22Rv1 (cell line): ENCODE data around the gene GRM8.

Experiments used
- H3K27ac ChIP-seq: fragments of 450-650 bp; 2 replicates; pipeline ENCODE4 v1.5.1; 2017
- ZFX ChIP-seq: fragments of 450-650 bp; IDR thresholded peaks from 2 replicates; pipeline ENCODE4 v1.6.1; 2017; ENCODE audit warnings: antibody characterized with exemption, borderline replicate concordance
- TF ChIP-seq, protein P1 (sequence below): fragments of 450-650 bp; IDR thresholded peaks from 2 replicates; pipeline ENCODE4 v1.5.1; 2017; ENCODE audit warnings: mild to moderate bottlenecking

Gene GRM8

DNA sequence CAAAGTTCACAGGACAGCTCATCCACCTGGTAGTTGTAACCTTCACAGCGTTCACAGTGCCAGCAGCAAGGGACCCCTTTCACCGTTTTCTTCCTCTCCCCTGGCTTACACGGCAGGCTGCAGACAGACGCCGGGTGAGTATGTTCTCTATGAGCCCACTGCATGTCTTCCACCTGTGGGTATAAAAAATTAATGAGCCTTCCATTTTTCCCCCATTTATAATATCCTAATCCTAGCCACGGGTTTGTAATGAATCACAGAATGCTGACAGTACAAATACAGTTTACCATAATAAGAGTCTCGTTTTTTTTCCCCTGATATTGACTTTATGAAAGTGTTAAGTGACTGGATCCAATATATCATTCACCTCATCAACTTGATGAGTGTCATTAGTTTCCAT is 719.0 kb downstream of the GRM8 start:
- no peak overlapping the region for H3K27ac ChIP-seq
- no peak for TF ChIP-seq ZFX
- TF ChIP-seq, protein P1, sequence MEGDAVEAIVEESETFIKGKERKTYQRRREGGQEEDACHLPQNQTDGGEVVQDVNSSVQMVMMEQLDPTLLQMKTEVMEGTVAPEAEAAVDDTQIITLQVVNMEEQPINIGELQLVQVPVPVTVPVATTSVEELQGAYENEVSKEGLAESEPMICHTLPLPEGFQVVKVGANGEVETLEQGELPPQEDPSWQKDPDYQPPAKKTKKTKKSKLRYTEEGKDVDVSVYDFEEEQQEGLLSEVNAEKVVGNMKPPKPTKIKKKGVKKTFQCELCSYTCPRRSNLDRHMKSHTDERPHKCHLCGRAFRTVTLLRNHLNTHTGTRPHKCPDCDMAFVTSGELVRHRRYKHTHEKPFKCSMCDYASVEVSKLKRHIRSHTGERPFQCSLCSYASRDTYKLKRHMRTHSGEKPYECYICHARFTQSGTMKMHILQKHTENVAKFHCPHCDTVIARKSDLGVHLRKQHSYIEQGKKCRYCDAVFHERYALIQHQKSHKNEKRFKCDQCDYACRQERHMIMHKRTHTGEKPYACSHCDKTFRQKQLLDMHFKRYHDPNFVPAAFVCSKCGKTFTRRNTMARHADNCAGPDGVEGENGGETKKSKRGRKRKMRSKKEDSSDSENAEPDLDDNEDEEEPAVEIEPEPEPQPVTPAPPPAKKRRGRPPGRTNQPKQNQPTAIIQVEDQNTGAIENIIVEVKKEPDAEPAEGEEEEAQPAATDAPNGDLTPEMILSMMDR, result no peak

DNA sequence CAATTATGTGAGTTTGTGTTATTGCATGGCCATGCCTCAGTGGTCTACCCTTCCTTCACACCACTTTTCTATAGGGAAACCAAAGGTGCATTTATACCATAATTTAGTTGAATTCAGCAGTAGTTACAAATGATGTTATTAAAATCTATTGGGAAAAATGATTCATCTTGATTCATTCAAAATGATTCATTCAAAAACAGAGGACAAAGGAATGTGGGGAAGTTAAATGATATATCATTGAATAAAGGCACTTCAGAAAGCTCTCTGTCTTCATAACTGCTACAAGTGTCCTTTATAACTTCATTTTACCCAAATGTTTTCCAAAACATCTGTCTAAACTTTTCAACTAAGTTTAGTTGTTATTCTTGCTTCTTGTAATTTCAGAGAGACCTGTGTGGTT is 722.9 kb downstream of the GRM8 start:
- TF ChIP-seq, protein P1, result no peak
- TF ChIP-seq ZFX, result no peak
- no peak overlapping the region for H3K27ac ChIP-seq

DNA sequence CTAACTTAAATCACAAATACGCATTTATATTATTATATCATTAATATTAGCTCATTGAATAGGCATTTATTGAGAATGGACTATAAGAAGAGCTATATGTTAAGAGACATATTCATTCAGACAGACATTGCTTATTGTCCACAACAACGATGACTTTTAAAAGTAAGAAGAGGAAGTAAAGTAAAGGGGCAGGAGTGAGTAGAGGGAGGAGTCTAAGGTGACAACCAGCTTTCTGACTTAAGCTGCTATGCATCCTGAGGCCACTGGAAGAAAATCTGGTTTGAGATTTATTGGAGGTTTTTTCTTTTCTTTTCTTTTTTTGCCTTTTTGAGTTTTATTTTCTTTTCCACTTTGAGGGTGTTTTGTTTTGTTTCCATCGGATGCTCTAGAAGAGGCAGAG is 723.5 kb downstream of the GRM8 start:
- TF ChIP-seq, protein P1, result no peak
- no peak for TF ChIP-seq ZFX

DNA sequence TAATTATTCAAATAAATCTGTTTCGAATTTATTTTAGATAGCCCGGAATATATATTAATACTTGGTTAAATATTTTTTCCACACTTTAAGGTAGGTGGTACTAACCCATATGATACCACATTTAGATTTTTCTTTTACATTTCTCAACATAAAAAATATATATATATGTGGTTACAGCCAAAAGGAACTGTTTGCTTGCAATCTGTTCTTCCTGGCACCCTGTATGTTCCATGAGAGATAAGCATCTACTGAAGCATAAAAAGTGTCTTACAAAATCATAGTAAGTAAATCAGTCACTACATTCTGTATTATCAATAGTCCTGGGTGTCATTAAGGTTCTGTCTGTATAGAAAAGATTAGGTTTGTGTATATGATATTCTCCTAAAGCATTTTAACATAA is 726.8 kb downstream of the GRM8 start:
- TF ChIP-seq ZFX, result no peak
- TF ChIP-seq, protein P1, result no peak
- H3K27ac ChIP-seq, result no peak overlapping the region

More for the DNA sequence above, 723.5 kb downstream of the GRM8 start:
- H3K27ac ChIP-seq, result no peak overlapping the region

DNA sequence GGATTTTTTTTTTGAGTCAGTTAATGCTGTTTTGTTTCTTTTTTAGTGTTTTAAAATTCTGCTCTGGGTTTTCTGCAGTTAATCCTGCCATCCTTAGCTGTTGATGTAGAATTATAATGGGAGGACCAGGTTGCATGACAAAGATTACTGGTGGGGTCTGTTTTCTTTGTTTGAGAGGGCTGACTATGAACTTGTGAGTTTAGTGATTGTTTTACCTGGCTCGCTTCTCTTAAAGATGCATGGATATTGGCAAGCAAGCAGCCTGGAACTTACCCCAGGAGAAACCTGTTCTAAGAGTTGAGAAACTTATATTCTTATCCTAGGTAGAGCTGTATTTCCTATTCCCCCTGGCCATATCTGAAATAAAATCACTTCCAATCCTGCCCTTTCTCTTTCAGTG is 727.8 kb downstream of the GRM8 start:
- TF ChIP-seq ZFX, result no peak
- TF ChIP-seq, protein P1, result no peak
- no peak overlapping the region for H3K27ac ChIP-seq

DNA sequence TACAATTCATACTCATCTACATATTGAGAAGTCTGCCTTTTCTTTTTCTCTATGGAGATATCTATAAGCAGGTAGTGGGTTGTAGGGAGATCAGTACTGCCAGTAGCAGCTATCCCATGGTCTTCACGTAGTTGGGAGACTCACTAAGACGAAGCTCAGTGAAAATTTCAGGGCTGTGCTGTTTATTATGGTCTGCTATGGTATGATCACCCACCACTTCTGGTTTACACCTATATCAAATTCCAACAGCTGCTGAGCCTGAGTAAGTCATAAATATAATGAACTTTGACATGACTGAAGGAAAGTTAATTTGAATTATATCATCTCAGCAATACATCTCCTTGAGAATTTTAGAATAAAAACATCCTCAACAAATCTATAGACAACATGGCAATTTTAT is 741.7 kb downstream of the GRM8 start:
- TF ChIP-seq, protein P1, result no peak
- TF ChIP-seq ZFX, result no peak
- H3K27ac ChIP-seq, result no peak overlapping the region

DNA sequence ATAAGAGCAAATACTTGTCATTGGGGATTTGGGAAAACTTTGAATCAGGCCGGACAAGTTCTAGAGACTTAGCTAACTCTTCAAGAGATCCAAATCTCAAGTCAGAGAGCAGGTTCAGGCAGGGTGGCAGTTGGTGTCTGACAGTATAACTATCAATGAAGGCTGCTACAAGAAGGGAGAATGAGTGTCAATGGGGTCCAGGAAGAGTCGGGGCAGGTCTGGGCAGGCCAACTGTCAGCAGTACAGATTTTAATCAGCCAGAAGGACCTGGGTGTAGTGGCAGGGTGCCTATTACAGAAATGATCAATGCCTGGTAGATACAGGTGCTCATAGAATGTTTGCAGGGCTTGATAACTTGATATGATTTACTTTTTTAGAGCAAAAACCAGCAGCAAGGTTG is 751.1 kb downstream of the GRM8 start:
- H3K27ac ChIP-seq, result no peak overlapping the region
- TF ChIP-seq, protein P1, result no peak
- TF ChIP-seq ZFX, result no peak
